ENCODE measurements around the gene MINDY4.
"Not testable (repeated sequence)": the region's sequence is repeated elsewhere in the genome, so short reads cannot be mapped to it uniquely, and the experiment has no call there.

Gene MINDY4

GRCh38 chr7:30802812-30803211 lies 31.6 kb downstream of the MINDY4 start:
- no peak for DNase-seq (ENCODE audit: low read depth in 3 of 3)

GRCh38 chr7:30804078-30804661 lies 33.0 kb downstream of the MINDY4 start:
- DNase-seq (ENCODE audit: low read depth in 3 of 3): no peak

GRCh38 chr7:30805081-30805691 lies 34.0 kb downstream of the MINDY4 start:
- no peak for DNase-seq (ENCODE audit: low read depth in 3 of 3)

- no peak for DNase-seq (ENCODE audit: low read depth in 3 of 3)
Measured at GRCh38 chr7:30805931-30806330, 34.7 kb downstream of the MINDY4 start.

GRCh38 chr7:30807477-30807876 lies 36.3 kb downstream of the MINDY4 start:
- not testable (repeated sequence) for DNase-seq (ENCODE audit: low read depth in 3 of 3)

GRCh38 chr7:30807941-30808340 lies 36.7 kb downstream of the MINDY4 start:
- DNase-seq (ENCODE audit: low read depth in 3 of 3): not testable (repeated sequence)

- DNase-seq (ENCODE audit: low read depth in 3 of 3): no peak
Measured at GRCh38 chr7:30810986-30811385, 39.8 kb downstream of the MINDY4 start.

GRCh38 chr7:30812676-30813075 lies 41.5 kb downstream of the MINDY4 start:
- DNase-seq (ENCODE audit: low read depth in 3 of 3): no peak

GRCh38 chr7:30813466-30813865 lies 42.2 kb downstream of the MINDY4 start:
- DNase-seq (ENCODE audit: low read depth in 3 of 3): no peak

GRCh38 chr7:30814700-30815387 lies 43.6 kb downstream of the MINDY4 start:
- no peak for DNase-seq (ENCODE audit: low read depth in 3 of 3)

GRCh38 chr7:30815388-30815854 lies 44.2 kb downstream of the MINDY4 start:
- DNase-seq (ENCODE audit: low read depth in 3 of 3): no peak

GRCh38 chr7:30815951-30816644 lies 44.9 kb downstream of the MINDY4 start:
- DNase-seq (ENCODE audit: low read depth in 3 of 3): no peak

- DNase-seq (ENCODE audit: low read depth in 3 of 3): no peak
Measured at GRCh38 chr7:30816645-30817370, 45.6 kb downstream of the MINDY4 start.

GRCh38 chr7:30817371-30817767 lies 46.2 kb downstream of the MINDY4 start:
- DNase-seq (ENCODE audit: low read depth in 3 of 3): no peak

- DNase-seq (ENCODE audit: low read depth in 3 of 3): no peak
Measured at GRCh38 chr7:30824821-30825720, 53.9 kb downstream of the MINDY4 start.

GRCh38 chr7:30826181-30826580 lies 55.0 kb downstream of the MINDY4 start:
- DNase-seq (ENCODE audit: low read depth in 3 of 3): no peak

- DNase-seq (ENCODE audit: low read depth in 3 of 3): no peak
Measured at GRCh38 chr7:30828591-30828990, 57.4 kb downstream of the MINDY4 start.

GRCh38 chr7:30829471-30829870 lies 58.3 kb downstream of the MINDY4 start:
- DNase-seq (ENCODE audit: low read depth in 3 of 3): no peak

- DNase-seq (ENCODE audit: low read depth in 3 of 3): no peak
Measured at GRCh38 chr7:30831227-30831626, 60.0 kb downstream of the MINDY4 start.

GRCh38 chr7:30831936-30832335 lies 60.7 kb downstream of the MINDY4 start:
- no peak for DNase-seq (ENCODE audit: low read depth in 3 of 3)
